ENCODE data around the gene CARNS1. TPM values are rescaled to one million over a fixed set of nuclear protein-coding genes. Genes with fewer than 3 reads are reported as not detected.

CARNS1 gene
- total and polyA plus RNA-seq, 2 of the 8 experiments (the other 6 are each of a cell fraction or from before 2014, with no cell fraction given) = 0.82 to 1.1 TPM

DNA sequence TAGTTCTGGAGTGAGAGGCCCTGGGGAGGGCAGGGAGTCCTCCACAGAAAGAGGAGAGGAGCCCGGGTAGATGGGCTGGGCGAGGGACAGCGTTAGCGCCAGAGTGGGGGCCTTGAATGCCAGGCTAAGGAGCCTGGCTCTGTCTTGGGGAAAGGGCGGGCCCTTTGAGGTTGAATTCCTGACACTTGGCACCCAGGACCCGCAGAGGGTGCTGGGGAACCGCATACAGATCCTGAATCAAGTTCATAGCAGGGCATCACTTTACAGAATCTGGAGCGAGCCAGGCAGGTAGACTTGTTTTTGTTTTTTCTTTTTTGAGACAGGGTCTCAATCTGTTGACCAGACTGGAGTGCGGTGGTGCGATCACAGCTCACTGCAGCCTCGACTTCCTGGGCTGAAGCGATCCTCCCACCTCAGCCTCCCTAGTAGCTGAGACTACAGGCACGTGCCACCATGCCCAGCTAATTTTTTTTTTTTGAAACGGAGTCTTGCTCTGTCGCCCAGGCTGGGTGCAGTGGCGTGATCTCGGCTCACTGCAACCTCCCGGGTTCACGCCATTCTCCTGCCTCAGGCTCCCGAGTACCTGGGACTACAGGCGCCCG lies 6.1 kb downstream of the CARNS1 start (continued):
- TF ChIP-seq, protein P1, sequence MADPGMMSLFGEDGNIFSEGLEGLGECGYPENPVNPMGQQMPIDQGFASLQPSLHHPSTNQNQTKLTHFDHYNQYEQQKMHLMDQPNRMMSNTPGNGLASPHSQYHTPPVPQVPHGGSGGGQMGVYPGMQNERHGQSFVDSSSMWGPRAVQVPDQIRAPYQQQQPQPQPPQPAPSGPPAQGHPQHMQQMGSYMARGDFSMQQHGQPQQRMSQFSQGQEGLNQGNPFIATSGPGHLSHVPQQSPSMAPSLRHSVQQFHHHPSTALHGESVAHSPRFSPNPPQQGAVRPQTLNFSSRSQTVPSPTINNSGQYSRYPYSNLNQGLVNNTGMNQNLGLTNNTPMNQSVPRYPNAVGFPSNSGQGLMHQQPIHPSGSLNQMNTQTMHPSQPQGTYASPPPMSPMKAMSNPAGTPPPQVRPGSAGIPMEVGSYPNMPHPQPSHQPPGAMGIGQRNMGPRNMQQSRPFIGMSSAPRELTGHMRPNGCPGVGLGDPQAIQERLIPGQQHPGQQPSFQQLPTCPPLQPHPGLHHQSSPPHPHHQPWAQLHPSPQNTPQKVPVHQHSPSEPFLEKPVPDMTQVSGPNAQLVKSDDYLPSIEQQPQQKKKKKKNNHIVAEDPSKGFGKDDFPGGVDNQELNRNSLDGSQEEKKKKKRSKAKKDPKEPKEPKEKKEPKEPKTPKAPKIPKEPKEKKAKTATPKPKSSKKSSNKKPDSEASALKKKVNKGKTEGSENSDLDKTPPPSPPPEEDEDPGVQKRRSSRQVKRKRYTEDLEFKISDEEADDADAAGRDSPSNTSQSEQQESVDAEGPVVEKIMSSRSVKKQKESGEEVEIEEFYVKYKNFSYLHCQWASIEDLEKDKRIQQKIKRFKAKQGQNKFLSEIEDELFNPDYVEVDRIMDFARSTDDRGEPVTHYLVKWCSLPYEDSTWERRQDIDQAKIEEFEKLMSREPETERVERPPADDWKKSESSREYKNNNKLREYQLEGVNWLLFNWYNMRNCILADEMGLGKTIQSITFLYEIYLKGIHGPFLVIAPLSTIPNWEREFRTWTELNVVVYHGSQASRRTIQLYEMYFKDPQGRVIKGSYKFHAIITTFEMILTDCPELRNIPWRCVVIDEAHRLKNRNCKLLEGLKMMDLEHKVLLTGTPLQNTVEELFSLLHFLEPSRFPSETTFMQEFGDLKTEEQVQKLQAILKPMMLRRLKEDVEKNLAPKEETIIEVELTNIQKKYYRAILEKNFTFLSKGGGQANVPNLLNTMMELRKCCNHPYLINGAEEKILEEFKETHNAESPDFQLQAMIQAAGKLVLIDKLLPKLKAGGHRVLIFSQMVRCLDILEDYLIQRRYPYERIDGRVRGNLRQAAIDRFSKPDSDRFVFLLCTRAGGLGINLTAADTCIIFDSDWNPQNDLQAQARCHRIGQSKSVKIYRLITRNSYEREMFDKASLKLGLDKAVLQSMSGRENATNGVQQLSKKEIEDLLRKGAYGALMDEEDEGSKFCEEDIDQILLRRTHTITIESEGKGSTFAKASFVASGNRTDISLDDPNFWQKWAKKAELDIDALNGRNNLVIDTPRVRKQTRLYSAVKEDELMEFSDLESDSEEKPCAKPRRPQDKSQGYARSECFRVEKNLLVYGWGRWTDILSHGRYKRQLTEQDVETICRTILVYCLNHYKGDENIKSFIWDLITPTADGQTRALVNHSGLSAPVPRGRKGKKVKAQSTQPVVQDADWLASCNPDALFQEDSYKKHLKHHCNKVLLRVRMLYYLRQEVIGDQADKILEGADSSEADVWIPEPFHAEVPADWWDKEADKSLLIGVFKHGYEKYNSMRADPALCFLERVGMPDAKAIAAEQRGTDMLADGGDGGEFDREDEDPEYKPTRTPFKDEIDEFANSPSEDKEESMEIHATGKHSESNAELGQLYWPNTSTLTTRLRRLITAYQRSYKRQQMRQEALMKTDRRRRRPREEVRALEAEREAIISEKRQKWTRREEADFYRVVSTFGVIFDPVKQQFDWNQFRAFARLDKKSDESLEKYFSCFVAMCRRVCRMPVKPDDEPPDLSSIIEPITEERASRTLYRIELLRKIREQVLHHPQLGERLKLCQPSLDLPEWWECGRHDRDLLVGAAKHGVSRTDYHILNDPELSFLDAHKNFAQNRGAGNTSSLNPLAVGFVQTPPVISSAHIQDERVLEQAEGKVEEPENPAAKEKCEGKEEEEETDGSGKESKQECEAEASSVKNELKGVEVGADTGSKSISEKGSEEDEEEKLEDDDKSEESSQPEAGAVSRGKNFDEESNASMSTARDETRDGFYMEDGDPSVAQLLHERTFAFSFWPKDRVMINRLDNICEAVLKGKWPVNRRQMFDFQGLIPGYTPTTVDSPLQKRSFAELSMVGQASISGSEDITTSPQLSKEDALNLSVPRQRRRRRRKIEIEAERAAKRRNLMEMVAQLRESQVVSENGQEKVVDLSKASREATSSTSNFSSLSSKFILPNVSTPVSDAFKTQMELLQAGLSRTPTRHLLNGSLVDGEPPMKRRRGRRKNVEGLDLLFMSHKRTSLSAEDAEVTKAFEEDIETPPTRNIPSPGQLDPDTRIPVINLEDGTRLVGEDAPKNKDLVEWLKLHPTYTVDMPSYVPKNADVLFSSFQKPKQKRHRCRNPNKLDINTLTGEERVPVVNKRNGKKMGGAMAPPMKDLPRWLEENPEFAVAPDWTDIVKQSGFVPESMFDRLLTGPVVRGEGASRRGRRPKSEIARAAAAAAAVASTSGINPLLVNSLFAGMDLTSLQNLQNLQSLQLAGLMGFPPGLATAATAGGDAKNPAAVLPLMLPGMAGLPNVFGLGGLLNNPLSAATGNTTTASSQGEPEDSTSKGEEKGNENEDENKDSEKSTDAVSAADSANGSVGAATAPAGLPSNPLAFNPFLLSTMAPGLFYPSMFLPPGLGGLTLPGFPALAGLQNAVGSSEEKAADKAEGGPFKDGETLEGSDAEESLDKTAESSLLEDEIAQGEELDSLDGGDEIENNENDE (IDR thresholded peaks at IDR 0.05; ENCODE audit: insufficient replicate concordance, low read length) = no peak
- TF ChIP-seq RXRA (IDR thresholded peaks at IDR 0.05; ENCODE audit: insufficient read depth, low read depth, low read length) = no peak
- TF ChIP-seq BACH1 (IDR thresholded peaks at IDR 0.05; ENCODE audit: low read length) = no peak
- no peak for TF ChIP-seq ZNF274 (IDR thresholded peaks at IDR 0.05; ENCODE audit: borderline replicate concordance, extremely low read depth, low read length)
- TF ChIP-seq, protein P2, sequence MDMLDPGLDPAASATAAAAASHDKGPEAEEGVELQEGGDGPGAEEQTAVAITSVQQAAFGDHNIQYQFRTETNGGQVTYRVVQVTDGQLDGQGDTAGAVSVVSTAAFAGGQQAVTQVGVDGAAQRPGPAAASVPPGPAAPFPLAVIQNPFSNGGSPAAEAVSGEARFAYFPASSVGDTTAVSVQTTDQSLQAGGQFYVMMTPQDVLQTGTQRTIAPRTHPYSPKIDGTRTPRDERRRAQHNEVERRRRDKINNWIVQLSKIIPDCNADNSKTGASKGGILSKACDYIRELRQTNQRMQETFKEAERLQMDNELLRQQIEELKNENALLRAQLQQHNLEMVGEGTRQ (IDR thresholded peaks at IDR 0.05; ENCODE audit: low read length) = no peak
- TF ChIP-seq PHF8 (conservative IDR thresholded peaks at IDR 0.05; ENCODE audit: low read depth, low read length) = no peak
- TF ChIP-seq SUZ12 (IDR thresholded peaks at IDR 0.05; ENCODE audit: low read length) = no peak
- no peak for TF ChIP-seq CEBPB (IDR thresholded peaks at IDR 0.05; ENCODE audit: low read depth, low read length)
- no peak for TF ChIP-seq CBX8 (IDR thresholded peaks at IDR 0.05; ENCODE audit: borderline replicate concordance, low read depth, low read length)
- TF ChIP-seq RFX5 (IDR thresholded peaks at IDR 0.05; ENCODE audit: borderline replicate concordance, low read depth, low read length) = no peak
